ENCODE data around the gene RAB26.
"Not testable (repeated sequence)": the region's sequence is repeated elsewhere in the genome, so short reads cannot be mapped to it uniquely, and the experiment has no call there.

Gene RAB26

DNA sequence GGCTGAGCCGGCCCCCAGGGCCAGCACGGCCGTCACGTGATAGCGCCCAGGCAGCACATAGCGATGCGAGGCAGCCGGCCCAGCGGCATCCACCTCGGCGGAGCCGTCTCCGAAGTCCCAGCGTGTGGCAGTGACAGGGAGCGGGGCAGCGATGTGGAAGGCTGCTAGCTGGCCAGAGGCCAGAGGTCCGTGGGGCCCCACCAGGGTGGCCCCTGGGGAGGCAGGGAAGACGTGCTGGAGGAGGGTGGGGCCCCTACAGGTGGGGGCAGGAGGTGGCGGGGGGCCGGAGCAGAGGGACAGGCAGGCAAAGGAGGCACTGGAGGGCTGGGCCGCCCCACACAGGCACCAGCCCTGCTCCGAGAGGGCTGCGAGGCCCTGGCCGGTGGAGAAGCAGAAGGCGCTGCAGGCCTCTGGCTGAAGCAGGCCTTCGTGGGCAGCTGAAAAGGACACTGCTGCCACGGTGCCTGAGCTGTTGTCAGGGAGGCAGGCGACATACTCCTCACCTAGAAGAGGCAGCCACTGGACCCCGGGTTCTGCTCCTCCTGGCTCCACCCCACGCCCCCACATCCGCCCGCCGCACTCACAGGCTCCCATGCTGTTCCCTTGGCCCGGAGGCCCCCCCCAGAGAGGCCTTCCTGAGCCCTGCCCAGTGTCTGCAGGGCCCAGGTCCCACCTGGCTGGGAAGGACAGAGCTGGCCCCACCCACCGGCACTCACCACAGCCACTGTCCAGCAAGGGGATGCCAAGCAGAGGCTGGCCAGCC lies 30.3 kb upstream of the RAB26 start:
- not testable (repeated sequence) for DNase-seq

DNA sequence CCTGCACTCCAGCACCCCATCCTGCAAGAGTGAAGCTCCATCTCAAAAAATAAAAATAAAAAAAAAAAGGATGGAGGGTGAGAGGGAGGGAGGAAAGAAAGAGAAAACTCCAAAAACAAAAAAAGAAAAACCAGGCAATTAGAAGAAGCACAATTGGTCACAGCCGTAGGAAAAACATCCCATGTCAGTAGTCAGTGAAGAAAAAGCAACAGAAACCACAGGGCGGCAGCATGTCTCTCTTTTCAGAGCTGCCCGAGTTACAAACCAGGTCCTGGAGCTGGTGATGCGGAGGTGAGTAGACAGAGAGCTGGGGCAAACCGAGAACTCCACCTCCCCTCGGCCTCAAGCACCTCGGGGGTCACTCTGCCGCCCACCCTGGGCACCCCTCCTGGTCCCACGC lies 27.1 kb upstream of the RAB26 start:
- peak in 3 of 6 experiments; percentile 2 to 28 (median 14) for DNase-seq

DNA sequence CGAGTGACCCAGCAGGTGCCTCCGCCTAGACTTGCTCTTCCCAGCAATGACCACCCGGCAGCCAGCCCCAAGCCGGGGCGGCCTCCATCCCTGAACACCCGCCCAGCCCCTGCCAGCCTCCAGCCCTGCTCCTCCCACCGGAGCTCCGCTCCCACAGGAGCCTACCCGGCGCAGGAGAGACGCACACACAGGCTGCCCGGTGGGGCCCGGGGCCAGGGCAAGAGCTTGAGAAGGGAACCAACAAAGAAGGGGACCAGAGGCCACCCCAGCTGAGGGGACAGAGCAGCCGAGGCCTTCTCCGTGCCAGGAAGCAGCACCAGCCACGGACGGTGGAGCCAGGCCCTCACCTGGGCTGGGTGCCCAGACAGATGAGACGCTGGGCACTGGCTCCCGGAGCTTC lies 26.6 kb upstream of the RAB26 start:
- no peak for DNase-seq

DNA sequence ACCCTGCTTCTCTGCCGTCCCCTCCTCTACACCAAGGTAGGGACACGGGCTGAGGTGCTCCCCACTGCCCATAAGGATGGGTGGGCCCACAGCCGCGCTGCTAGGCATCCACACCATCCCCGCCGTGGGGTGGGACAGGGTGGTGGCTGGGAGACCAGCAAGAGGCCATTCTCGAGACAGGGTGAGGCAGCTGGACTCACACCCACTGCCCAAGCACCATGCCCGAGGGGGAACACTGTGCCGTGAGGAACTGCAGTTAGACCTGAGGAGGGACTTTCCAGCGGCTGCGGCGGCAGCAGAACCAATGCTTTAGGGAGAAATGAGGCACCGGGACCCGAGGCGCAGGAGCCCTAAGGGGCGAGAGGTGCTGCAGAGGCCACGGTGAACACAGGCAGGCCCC lies 26.0 kb upstream of the RAB26 start:
- DNase-seq: no peak

DNA sequence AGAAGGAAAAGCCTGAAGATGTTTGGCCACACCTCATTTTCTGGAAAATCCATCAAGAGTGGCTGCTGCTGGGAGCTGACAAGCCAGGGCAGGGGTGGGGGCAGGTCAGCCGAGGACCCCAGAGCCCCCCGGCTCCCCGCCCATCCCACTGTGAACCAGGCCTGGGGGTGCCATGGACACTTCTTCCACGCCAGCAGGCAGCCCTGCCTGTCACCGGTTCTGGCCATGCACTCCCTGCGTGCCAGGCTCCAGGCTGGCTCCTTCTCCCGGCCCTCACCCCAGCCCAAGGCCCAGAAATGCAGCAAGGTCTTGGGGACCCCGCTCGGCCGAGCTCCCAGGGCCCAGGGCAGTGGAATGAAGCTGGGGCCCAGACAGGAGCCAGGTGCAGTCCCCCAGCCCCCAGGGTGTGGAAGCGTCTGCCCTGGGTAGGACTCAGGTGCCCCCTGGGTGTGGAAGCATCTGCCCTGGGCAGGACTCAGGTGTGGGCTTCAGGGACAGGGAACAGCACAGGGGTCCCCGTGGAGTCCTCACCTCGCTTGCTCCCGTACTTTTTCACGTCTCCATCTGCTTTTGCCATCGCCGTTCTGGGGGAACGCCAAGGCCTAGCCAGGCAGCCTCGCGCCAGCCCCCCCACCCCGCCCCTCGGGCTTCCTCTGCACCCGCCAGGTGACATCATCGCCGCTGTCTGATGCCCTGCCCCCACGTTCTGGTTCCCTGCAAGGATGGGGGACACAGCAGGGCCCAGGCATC lies 25.3 kb upstream of the RAB26 start:
- DNase-seq: not testable (repeated sequence)

DNA sequence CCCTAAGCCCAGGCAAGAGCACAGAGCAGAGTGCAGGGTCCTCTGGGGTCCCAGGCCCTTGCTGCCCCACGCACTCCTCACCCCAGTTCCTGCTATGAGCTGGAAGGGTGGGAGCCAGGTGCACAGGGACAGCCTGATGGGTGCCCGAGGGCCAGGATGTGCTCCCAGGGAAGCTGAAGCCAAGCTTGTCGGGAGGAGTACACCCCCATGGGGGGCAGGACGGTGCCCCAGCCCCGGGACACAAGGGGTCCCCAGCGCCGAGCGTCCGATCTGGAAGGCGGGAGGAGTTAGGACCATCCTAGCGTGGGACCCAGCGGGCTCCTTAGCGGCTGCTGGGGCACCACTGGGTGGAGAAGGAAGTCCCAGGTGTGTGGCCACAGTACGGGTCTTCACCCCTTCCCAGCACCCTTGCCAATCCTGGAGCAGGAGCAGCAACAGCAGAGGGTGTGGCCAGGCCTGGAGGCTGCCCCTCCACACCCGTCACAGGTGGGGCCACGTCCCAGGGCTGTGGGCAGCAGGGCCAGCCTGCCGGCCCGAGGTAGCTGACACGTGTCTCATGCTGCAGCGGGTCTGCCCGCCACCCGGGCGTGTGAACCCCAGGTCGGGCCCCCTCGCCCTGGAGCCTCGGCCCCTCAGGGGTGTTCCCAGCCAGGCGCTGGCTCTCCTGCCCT lies 24.6 kb upstream of the RAB26 start:
- DNase-seq: not testable (repeated sequence)

DNA sequence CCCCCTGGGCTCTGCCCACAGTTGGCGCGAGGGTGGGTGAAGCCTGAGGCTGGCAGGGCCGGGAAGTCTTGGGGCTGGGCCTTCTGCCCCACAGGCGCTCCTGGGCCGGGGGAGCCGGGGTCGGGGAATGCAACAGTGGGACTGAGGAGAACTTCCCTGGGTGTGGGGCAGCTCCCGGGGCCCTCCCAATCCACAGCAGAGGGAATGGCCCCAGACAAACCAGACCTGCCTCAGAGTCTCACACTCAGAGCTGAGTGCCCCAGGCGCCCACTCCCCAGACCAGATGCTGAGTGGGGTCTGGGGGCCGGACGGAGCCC lies 24.1 kb upstream of the RAB26 start:
- DNase-seq: not testable (repeated sequence)

DNA sequence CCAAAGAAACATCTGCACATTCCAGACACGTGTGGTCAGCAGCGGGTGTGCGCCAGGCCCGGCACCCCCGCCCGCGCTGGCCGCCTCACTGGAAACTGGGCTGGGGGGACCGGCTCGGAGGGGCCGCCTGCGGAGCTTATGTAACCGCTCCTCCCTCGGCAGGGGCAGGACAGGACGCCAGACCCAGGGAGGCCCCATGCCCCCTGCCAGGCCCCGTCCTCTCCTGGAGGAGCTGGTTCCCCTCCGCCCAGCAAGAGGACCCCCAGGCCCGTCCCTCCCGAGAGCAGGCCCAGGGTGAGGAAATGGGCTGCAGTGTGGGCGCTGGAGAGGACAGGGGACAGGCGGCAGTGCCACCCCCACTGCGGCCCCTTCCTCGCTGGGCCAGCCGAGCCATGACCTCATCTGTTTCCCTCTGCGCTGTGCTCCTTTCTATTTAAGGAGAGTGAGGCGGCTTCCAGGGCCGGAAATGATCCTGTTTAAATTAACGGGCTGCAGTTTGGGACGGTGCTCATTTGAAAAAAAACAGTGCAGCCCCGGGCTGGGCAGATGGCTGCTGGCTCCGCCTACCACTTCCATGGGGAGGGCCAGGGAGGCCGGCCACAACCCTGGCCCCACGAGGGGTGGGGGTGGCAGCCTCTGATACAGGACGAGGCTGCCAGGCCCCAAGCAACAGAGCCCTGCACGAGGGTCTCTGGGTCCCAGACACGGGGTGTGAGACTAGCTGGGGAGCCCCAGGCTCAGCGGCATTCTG lies 23.6 kb upstream of the RAB26 start:
- DNase-seq: not testable (repeated sequence)

DNA sequence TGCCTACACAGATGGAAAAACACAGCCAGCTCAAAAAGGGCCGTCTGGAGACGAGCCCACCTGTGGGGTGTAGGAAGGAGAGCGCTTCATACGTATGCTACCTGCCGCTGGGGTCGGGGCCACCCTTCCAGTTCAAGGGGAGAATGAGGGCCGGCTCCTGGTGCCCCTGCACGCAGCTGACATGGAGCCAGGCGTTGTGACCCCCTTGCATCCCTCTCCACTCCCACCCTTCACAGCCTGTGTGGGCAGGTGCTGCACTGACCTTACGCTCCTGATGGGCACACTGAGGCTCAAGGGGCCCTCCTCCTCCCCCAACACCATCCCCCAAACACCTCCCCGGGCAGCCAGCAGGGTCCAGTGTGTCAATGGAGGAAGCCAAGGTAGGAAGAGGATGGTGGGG lies 22.8 kb upstream of the RAB26 start:
- DNase-seq: not testable (repeated sequence)

DNA sequence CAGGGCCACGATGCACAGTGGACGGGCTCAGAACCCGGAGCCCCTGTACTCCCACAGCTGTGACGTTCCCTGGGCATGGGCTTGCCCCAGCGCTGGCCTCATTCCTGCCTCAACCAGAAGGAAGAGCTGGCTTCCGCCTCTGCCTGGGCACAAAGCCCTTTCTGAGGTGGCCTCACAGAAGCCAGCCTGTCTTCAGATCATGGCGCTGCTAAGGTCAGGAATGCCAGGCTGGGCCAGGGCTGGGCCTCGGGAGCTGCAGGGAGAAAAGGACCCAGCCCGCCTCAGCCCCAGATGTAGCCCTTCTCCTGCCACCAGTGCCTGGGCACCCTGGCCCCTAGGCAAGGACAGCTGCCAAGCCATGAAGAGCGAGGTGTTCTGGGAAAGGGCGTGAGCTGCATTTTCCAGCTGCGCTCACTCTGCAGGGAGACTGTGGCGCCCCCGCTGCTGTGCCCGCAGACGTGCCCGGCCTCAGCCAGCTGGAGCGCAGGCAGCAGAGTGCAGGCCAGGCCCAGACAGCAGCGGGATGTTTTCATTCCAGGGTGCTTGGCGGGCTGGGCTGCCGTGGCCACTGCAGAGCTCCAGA lies 22.2 kb upstream of the RAB26 start:
- DNase-seq: not testable (repeated sequence)

DNA sequence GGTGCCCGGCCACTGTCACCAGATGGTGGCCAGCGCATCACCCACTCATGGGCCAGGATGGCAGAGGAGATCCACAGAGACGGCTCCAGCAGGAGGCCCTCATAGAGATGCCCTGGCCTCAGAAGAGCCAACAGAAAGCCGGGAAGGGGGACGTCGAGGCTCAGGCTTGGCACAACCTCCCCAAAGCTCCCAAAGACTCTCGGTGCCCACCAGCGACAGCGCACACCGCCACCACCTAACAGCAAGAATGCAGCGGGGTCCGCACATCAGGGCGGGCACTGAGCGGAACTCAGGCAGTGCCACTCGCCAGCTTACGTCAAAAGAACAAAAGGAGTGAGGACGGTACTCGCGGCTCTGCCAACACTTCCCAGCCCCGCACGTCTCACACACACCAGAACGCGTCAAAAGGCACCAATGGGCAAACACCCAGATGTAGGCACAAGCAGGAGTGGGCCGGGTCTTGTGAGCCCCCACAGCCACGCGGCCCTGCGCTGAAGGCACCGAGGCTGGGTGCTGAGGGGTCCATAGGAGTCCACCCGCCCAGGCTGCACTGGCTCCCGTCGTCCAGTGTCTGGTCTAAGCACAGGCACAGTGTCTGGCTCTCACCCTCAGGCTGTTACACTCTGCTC lies 21.4 kb upstream of the RAB26 start:
- peak in 5 of 6 experiments; percentile 15 to 35 (median 20) for DNase-seq

DNA sequence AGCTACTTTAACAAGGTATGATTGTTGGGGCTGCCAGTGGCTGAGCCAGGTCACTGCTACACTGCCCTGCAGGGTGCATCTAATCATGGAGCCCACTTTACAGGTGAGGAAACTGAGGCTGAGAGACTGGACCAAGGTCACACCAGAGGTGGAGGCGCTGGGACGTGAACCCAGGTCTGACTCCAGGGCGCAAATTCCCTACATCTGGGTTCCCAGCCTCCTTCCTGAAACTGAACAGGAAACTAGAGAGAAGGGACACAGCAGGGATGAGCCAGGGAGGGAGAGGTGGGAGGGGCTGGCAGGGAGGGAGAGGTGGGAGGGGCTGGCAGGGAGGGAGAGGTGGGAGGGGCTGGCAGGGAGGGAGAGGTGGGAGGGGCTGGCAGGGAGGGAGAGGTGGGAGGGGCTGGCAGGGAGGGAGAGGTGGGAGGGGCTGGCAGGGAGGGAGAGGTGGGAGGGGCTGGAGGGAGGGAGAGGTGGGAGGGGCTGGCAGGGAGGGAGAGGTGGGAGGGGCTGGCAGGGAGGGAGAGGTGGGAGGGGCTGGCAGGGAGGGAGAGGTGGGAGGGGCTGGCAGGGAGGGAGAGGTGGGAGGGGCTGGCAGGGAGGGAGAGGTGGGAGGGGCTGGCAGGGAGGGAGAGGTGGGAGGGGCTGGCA lies 20.7 kb upstream of the RAB26 start:
- DNase-seq: peak in 2 of 6 experiments; percentile 27 to 35

DNA sequence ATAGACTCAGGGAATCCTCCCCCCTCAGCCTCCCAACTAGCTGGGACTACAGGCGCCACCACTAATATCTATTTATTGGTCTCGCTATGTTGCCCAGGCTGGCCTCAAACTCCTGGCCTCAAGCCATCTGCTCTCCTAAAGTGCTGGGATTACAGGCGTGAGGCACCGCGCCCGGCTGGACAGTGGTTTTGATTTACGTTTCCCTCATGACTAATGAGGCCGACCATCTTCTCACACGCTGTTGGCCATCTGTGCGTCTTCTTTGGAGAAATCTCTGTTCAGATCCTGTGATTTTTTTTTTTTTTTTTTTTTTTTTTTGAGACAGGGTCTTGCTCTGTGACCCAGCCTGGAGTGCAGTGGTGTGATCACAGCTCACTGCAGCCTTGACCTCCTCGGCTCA lies 19.2 kb upstream of the RAB26 start:
- not testable (repeated sequence) for DNase-seq

DNA sequence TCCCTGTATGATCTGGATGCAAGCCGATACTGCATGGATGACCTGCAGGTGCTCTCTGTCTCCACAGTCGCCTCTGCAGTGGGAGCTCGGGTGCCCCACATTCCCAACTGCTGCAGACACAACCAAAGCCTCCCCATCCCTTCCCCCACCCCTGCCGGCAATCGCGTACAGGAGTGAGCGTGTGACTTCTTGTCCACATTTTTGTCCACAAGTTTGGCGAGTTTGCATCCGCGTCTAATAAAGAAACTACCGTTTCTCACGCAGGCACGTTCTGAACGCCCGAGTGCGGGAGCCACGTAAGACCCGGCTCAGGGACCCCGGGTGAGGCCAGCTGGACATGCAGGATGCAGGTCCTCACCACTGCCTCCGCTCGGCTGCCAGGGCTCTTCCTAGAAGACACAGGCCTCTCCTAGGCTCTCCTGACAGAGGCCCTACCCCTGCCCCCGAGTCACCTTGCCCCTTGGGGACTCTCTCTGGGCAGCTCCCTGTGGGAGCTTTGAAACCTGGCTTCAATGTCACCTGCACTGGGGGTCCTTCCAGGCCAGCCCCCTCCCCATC lies 18.5 kb upstream of the RAB26 start:
- DNase-seq: not testable (repeated sequence)

DNA sequence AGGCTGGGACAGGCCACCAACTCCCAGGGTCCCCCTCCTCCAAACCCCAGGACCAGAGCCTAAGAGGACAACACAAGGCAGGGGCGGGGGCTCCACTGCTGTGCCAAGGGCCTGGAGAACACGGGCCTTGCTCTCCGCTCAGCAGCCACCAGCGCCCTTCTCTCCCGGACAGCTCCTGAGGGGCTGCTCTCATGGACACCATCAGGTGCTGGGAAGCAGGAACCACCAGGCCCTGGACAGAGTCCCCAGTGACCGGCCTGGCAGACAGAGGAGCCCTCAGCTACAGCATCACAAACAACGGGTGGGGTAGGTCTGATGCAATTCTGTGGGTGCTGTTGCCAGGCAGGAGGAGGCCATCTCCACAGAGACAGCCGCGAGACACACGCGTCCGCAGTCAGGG lies 14.6 kb upstream of the RAB26 start:
- DNase-seq: not testable (repeated sequence)

DNA sequence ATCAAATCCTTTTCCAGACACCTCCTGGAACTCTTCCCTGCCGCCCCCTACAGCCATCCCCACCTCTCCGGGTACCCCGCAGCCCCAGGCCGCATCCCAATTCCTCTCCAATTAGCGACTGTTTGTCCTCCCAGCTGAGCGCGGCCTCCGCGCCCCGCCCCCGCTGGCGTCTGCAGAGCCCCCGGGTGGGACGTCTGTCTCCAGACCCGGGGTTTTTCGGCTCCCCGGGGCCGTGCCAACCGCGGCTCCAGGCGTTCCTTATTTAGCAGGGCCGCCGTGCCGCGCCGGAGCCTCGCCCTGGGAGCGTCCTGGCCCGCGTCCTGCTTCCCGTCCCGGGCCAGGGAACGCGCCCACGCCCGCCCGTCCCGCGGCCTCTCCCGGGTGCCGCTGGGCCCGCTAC lies 13.4 kb upstream of the RAB26 start:
- peak in 3 of 6 experiments; percentile 24 to 43 (median 24) for DNase-seq

DNA sequence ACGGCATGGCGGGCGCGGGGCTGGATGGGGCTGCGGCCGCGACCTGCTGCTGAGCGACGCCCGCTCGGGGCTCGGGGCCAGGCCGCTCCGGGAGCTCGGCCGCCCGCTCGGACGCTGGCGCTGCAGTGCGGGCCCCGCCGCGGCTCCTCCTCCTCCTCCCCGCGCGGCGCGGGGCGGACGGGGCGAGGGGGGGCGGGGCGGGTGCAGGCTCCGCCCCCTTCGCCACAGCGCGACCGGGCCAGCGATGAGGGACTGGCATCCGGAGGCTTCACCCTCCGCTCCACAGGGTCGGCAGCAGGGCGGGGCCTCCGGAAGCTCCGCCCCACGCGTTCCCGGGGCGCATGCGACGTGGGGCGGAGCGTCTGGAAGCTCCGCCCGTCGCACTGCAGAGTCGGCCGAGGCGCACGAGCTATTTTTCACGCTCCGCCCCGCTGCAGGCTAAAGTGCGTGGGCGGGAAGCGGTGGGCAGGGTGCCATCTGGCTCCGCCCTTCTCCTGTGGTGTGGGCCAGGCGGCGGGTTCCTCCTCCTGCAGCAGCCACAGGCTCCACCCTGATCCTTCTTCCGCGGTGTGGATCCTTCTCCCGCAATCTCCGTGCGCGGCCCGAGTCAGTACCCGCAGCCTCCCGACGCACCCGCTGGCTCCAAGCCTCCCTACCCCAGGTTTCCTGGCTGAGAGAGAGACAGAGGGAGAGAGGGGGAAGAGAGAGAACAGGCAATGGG lies 12.5 kb upstream of the RAB26 start, which contains the start of gene PKD1:
Gene PKD1, minus strand, starts transcription at position 129 of the 721 bp plus-strand sequence. CDS start 209 bp downstream, outside the sequence.
- DNase-seq: peak; percentile 94 to 98 (median 96)

DNA sequence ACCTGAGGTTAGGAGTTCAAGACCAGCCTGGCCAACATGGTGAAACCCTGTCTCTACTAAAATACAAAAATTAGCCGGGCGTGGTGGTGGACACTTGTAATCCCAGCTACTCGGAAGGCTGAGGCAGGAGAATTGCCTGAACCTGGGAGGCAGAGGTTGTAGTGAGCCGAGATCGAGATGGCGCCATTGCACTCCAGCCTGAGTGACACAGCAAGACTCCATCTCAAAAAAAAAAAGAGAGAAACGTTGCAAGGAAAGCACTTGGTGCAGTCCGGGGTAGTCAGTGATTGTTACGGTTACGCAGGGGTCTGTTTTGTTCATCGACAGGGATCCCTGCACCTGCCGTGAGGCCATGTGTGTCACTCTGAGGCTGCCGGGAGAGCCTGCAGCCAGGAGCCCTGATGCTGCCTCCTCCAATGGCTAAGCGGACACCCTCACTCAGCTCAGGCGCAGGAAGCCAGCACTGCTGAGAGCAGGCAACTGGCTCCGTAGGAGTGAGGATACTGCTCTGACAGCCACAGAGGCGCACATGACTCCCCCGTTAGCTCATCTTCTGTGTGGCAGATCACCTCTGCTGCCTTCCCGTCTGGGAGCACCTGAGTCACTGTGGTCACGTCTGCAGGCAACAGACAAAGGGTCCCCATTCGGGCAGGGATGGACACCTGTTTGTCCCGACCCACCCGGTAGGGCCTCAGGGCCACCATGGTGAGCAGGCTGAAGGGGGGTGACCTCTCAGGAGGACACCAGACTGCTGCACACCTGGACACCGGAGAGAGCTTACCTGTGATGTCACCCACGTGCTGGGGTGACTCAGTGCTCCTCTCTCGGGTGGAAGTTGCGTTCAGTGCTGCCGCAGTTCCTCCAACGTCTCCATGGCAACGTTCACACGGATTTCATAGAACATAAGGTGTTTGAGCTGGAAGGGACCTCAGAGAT lies 5.2 kb upstream of the RAB26 start:
- no peak for DNase-seq

DNA sequence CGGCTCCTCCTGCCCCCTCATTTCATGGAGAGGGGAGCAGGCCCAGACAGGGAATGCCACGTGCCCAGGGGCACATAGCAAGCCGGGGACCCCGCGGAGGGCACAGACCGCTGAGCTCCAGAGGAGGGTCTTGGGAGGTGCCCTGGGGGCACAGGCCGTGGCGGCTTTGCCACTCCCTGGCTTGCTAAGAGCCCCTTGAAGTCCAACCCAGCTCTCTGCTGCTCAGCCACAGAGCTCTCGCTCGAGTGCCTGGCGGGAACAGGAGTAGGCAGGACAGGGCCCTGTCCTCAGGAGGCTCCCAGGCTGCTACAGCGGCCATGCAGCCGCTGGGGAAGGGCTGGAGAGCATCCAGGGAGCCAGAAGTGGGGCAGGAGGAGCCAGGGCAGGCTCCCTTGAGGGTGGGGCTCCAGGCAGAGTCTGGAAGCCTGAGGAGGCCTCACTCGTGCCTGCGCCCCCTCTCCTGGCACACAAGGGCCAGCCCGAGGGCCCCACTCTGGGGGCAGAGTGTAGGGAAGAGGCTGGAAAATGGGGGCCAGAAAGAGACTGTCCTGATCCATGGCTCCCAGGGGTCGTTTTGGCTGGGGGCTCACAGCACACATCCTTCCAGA lies 4.4 kb upstream of the RAB26 start:
- no peak for DNase-seq
